ENCODE results near the gene DGKB.

DGKB gene

DNA sequence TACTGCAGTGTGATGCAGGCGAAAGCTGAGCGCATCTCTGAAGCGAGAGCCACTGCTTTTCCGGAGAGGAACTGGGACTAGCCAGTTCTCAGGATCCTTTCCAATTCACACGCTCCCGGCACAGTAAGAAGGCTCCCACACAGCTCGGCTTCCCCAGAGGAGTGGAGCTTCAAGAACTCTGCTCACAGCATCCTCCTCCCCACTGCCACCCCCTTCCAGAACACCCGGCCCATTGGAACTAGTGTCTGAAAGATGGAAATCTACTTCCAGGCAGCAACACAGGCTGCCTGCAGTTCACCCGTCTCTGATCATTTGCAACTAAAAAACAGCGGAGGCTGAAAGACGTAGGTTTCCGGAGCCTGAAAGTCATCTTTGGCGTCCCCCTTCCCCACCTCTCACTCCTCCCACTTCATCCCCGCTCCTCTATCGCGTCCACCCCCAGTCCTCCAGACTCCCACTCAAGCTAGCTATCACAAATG lies at the start of gene DGKB:
TSS of gene DGKB (minus strand) at position 163 of the 479 bp plus-strand sequence.
- no peak for DNase-seq (ENCODE audit: low spot score)

DNA sequence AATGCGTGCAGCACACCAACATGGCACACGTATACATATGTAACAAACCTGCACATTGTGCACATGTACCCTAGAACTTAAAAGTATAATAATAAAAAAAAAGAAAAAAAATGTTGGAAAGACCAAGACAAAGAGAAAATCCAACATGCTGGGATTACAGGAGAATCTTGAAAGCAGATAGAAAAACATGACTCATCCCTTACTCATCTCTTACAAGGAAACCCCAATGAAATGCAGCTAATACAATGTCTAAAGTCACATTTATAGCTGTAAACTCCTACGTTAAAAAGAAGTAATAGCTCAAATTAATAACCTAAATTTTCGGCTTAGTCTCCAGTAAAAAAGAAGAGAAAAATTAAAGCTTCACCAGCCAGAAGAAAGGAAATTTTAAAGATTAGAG lies 47.5 kb upstream of the DGKB start:
- no peak for DNase-seq (ENCODE audit: low spot score)

DNA sequence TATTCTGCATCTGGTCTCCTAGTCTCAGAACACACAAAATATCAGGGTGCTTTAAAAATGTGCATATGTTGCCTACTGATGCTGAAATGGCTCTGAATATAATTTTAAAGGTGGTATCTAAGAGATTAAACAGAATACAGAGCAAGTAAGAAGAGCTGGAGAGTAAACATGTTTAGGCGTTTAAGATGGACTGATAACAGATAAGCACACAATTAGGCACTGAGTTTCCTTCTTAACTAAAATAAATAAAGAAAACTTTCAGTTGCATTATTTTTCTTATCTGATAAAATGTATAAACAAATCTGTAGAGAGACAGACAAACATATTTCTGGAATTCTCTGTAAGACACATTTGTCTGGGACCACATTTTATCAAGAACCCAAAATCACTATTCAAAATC lies 35.6 kb upstream of the DGKB start:
- DNase-seq (ENCODE audit: low spot score), result no peak

DNA sequence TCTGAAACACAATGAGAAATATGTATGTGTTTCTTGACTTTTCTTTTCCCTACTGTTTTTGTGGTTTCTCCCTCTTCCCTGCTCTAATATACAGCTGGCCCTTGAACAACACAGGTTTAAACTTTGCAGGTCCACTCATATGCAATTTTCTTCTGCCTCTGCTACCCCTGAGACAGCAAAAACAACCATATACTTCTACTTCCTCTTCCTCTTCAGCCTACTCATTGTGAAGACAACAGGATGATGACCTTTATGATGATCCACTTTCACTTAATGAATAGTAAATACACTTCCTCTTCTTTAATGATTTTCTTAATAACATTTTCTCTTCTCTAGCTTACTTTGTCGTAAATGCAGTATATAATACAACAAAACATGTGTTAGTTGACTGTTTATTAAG lies 35.0 kb upstream of the DGKB start:
- DNase-seq (ENCODE audit: low spot score), result no peak

DNA sequence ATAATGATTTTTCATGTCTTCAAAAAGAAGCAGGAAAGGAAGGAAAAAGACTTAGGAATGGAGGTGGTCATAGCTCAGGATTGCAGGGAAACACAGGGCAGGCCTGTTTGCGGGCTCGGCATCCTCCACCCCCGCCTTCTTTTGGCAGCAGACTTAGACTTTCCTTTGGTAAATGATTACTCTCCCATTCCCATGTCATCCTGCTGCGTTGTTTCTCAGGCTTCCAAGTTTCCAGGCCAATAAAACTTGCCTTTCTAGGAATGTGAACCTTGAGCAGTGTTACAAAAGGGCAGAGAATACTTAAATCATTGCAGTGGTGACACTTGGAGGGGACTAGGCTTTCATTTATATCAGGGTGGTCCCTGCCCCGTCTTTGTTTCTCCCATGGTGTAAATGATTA lies 34.0 kb upstream of the DGKB start:
- no peak for DNase-seq (ENCODE audit: low spot score)

DNA sequence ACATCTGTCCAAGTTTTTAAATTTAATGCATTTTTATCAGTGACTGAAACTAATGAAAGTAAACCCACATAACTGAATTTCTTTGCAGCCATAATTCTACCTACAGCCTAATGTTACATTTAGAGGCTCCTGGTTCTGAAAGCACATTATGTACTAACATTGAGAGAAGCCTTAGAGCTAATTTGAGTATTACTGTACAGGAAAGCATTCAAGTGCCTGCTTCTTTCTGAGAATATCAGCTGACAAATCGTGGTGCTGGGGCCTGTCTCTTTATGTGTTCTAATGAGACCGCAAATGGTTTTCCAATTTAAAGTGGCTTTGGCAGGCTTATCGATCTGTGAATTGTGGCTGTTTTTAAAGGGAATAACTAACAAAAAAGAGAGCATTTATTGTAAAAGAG lies 32.3 kb upstream of the DGKB start:
- DNase-seq (ENCODE audit: low spot score), result no peak

DNA sequence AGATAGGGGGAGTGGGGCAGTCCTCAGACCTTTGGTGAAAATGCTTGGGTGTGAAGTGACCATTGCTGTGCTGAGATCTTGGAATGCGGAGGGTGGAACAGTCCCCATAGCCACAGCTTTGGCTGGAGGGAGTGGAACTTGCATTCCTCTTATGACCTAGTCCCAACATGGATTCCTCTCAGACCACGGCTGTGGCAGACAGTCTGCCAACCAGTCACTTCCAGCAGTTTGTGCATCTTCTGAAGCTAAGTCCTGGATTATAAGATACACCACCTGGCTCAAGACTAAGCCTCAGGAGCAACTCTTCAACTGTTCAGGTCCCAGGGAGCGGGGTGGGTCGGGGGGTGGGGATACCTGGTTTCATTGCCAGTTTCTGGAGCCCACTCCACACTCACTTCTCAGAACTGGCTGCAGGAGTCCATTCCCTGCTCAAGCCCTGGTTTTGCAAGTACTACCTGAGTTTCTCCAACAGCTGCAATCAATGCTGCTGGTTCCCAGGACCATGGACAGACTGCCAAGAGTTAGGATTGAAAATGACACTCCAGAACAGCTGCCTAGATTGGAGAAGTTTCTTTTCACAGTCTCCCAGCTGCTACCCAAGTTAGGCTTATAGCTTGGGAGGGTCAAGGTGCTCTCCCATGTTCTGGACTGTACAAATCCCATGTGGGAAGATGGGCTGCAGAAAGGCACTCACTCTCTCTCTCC lies 29.1 kb upstream of the DGKB start:
- no peak for DNase-seq (ENCODE audit: low spot score)

DNA sequence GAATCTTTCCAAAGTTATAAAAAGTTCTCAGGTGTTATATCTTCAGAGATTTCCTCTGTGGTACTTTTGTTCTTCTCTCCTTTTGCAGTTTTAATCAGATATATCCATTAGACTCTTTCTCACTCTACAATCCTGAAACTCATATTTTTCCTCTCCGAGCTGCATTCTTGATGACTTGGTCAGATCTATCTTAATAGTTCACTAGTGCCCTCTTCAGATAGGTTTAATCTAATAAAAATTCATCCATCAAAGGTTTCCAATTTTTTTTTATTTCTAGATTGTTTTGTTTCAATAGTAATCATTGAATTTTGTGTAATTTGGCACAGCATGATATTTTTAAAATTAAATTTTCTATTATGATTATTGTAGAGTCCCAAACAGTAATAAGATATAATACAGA lies 21.8 kb upstream of the DGKB start:
- DNase-seq (ENCODE audit: low spot score), result no peak

DNA sequence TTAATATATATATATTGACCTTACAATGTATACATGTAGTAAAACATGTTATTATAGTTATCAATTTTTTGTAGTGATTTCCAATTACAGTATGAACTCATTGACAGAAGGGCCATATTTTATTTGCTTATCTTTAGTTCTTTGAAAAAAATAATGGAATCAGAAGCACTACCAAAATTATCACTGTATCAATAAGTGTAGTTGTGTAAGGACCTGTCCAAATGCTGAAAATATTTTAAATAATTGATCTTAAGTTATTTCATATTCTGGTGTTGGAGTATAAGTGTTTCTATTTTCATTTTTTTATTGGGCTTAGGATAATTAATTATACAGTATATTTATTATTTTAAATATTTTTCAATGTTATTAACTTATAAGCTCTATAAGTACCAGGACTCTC lies 8.5 kb upstream of the DGKB start:
- no peak for DNase-seq (ENCODE audit: low spot score)

DNA sequence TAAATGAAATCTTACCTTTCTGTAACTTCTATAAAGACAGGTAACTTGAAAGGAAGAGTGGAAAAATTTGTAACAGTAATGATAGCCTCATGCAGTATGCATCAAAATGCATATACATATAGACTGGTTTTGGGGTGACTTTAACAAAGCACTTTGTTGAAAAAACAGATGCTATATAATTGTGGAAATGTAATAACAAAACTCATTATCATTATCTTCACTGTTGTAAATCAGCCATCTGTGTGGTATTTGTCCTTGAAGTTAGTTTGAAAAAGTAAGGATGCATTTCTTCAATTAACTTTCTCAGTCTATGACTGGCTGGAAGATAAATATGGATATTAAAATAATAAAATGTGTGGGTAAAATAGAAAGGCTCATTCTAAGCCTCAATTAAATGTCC lies 6.1 kb upstream of the DGKB start:
- DNase-seq (ENCODE audit: low spot score), result no peak

DNA sequence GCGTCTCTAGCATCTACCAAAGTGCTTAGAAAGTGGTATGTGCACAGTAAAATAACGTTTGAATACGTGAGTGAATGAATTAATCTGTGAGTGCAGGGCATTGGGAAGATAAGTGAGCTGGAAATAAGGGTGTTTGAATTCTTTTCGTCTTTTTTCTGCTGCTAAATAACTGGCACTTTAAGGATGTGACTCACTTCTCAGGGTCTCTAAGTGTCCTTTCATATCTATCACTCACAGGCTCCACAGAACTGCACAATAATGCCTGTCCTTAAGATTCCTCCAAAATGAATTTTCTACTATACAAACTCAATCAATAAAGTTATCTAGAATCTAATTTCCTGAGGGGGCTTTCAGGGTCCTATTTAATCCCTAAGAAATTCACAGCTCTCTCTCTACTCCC lies 3.2 kb upstream of the DGKB start:
- no peak for DNase-seq (ENCODE audit: low spot score)

DNA sequence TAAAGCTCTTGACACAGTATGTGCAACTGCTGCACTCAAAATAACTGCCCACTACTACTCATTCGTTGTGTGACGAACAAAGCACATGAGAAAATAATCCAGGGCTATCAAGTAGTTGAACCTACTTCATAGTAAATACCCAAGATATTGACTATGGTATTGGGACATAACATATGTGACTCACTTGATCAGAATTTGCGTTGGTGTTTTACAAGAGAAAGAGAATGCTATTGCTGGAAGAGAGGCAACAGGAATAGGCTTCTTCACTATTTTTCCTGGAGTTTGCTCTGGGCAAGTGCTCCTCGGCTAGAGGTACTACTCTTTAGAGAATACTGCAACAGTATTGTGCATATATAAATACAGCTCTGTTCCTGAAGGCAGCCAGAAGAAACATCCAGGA lies 2.5 kb downstream of the DGKB start:
- DNase-seq (ENCODE audit: low spot score), result no peak

DNA sequence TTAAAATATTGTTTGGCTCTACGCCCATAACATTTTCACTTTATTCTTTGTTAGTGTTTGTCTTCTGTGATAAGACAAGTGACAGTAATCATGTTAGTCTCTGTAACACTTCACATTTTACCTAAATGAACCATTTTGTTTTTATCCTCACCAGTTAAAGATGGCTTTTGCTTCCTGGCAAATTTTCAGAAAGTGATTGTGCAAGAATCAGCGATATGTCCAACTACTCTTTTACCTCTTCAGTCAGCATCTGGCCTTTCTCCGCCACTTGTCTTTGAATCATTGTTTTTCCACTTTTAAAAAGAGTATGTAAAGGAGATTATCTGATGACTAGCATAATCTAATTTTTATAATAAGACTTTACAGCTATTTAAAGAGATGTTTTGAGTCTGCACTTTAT lies 3.5 kb downstream of the DGKB start:
- DNase-seq (ENCODE audit: low spot score), result no peak

DNA sequence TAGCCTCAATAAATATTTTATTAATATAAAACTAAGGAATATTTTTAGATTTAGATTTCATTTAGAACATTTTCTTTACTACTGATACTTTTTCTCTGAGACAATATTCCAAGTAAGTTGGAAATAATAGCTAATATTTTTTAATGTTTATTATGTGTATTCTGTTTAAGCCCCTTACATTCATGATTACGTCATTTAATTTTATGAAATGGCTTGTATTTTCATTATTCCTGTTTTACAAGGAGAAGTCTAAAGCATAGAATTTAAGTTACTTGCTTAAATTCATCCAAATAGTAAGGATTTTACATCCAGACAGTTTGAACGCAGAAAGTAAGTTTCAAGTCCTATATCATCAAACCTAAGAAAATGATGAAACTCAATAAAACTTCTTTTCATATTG lies 6.1 kb downstream of the DGKB start:
- DNase-seq (ENCODE audit: low spot score), result no peak

DNA sequence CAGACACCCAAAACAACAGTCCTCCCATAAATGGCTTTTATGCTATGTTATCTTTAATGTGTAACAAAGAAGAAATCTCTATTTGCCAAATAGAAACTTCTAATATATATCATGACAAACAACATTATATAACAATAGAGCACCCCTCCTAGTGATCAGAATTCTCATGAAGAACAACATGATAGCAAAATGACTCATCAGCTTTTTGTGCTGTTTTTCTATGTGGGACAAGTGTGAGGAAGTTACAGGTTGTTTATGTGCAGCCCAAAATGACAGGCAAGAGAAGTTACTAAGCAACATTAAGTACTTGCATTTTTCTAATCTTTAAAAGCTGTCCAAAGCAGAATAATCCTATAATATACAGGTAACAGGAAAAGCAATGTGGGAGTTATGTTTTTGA lies 7.7 kb downstream of the DGKB start:
- DNase-seq (ENCODE audit: low spot score), result no peak

DNA sequence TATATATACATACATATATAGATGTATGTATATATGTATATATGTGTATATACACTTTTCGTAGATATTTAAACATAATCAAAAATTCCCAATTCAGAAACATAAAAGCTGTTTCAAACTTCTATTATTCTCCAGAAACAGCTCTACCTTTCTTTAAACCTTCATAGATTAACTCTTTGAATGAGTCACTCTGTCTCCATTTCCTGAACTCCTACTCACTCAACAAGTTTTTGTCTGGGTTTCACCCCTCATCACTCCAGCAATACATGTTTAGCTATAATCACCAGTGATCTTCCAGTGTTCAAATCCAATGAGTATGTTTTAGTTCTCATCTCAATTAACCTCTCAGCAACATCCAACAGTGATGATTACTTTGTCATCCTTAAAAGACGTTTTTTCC lies 9.6 kb downstream of the DGKB start:
- DNase-seq (ENCODE audit: low spot score), result no peak

DNA sequence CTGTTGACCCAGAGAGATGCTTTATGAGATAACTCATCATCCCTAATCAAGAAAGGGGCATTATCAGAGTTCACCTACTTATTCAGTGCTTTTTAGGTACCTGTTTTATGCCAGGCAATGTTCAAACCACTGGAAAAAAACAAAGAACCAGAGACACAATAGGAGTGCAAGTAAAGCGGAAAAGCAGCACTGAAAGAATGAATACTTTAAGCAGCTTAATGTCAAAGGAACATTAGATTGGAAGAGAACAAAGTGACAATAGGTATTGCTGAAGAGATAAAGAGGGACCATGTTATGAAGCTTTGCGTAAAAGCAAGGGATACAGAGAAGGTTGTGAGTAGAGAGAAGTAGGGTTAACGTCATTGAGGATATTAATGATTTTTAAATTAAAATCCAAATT lies 11.3 kb downstream of the DGKB start:
- DNase-seq (ENCODE audit: low spot score), result no peak

DNA sequence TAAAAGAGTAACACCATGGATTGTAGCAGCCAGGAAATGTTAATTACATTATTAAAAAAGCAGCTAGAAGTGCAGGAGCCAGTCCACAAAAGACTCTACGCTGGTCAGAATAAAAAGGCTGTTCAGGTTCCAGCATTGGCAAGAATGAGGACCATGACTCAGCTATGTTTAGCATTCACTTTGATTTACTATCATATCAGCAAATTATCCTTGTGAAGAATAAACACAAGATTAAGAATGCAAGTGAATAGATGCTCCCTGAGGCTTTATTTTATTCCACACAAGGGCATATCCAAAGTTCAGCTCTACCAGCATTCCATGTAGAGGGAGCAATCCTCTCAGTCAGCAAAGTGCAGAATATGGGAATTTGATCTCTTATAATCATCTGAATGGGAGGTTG lies 13.6 kb downstream of the DGKB start:
- DNase-seq (ENCODE audit: low spot score), result no peak

DNA sequence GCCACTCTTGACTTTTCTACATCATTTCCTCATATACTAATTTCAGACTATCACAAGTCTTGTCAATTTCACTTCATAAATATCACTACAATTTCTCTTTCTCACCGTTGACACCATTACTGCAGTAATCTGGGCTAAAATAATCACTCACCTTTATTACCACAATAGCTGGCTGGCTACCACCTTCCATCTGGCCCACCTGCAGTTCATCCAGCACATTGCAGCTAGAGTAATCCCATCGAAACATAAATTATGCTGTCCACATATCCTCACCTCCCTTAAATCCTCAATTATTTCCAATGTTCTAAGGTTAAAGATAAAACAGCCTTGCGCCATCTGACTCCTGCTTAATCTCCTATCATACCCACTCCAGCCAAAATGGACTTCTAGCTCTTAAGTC lies 16.0 kb downstream of the DGKB start:
- no peak for DNase-seq (ENCODE audit: low spot score)

DNA sequence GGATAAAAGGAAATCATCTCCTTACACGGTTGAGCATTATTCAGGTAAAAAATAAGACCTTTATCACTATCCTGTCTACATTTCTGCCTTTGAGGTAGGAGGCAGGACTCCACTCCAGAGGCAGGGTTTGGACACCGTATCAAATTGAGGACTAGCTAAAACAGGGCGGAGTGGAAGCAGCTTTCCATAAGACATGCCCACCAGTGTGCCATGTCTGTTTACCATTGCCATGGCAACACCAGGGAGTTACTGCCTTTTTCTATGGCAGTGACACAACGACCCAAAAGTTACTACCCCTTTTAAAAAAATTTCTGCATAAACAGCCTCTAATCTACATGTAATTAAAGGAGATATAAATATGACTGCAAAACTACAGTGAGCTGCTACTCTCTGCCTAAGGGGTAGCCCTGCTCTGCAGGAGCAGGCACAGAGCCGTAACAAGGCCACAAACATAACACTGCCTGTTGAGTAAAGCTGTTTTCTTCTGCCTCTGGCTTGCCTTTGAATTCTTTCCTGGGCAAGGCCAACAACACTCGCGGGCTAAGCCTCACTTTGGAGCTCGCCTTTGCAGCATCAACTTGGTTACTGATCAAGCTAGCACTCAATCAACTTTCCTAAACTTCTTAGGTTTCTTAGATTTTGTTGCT lies 26.5 kb downstream of the DGKB start:
- DNase-seq (ENCODE audit: low spot score), result no peak

DNA sequence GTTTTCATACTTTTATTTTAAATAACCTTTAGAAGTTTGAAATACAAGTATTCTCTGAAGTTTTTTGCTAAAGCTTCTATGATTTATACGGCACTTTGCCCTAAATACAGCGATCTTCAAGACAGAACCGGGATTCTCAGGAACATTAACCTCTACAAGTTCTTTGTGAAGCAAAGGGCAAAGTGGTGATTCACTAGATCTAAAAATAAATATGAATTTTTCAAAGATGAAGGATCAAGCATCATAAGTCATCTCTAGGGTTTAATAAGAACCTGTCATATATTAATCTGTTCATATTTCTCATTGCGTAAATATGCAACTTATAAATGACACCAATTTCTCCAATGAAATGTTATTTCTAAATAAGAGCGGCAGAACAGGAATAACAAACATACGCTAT lies 30.7 kb downstream of the DGKB start:
- no peak for DNase-seq (ENCODE audit: low spot score)

DNA sequence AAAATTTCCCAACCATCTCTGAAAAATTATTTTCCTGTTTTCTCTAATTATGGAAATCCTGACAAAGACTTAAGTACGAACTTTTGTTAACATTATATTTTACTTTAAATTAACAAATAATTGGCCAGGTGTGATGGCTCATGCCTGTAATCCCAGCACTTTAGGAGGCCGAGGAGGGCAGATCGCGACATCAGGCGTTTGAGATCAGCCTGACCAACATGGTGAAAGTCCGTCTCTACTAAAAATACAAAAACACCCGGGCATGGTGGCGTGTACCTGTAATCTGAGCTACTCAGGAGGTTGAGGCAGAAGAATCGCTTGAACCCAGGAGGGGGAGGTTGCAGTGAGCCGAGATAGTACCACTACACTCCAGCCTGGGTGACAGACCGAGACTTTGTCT lies 32.2 kb downstream of the DGKB start:
- DNase-seq (ENCODE audit: low spot score), result no peak

DNA sequence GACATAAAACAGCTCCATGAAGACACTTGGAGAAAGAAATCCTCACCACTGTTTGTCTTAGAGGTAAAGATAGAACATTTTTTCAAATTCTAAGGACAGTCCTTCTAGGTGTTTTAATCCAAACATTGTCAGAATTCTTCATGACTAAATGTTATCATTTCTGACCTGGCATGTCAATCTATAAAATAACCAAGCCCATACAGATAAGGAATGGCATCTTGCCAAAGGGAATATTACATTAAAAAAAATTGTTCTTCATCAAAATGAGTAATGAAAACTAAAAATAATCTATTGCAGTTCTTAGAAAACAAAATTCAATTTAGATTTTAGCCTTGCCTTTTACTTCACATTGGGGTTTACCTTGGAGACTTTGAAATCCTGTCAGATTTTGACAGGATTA lies 33.6 kb downstream of the DGKB start:
- DNase-seq (ENCODE audit: low spot score), result no peak

DNA sequence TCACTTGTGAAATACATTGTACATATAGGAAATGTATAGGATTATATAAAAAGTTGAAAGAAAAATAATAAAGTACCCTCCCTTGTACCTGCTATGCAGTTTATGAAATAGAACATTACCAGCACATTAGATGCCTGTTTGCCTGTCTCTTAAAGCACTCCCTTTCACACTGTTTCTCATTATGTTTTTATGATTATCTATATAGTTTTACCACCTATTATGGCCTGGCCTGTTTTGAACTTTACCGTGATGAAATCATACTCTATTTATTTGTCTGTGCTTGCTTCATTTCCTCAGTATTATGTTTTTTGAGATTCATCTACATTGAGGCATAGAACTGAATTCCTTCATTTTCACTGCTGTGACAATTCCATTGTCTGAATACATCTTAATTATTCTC lies 41.1 kb downstream of the DGKB start:
- DNase-seq (ENCODE audit: low spot score), result no peak
